Caco-2 (cell line): Measurements from ENCODE around the gene DTX3. TPM values are rescaled to one million over a fixed set of nuclear protein-coding genes. Genes with fewer than 3 reads are reported as not detected.
"Not testable (repeated sequence)": the region's sequence is repeated elsewhere in the genome, so short reads cannot be mapped to it uniquely, and the experiment has no call there.

Experiments
- BruUV-seq: library from RNA; stranded (reverse); fragments of 400-500 nt; replicated peaks from 2 replicates; lab custom pipeline; 2021; lab: Mats Ljungman, UMichigan
- CTCF ChIA-PET: fragments of 300-600 bp; sonication (Branson Sonifier 250); formaldehyde crosslinking; loops from one replicate; lab custom pipeline; 2022; ENCODE audit warnings: antibody characterized with exemption; lab: Charles Lee
- POLR2A ChIA-PET: fragments of 300-600 bp; sonication (Branson Sonifier 250); formaldehyde crosslinking; loops from one replicate; lab custom pipeline; 2022; ENCODE audit warnings: antibody characterized with exemption; lab: Charles Lee
- DNase-seq, 2 experiments: peaks; one replicate each; pipeline versions ENCODE4 v3.0.0 to v3.0.0-alpha.2; 2020 to 2022
- H3K27me3 ChIP-seq: replicated peaks from 2 replicates; pipeline ENCODE4 v1.6.0; 2011; ENCODE audit warnings: low read length; ENCODE audit not compliant: control insufficient read depth, insufficient read depth
- H3K36me3 ChIP-seq: 2 replicates; pipeline ENCODE4 v1.5.1; 2011; ENCODE audit warnings: low read length; ENCODE audit not compliant: control insufficient read depth, insufficient read depth
- H3K4me1 ChIP-seq: fragments of 250-450 bp; sonication (Bioruptor Pico); 2 replicates; pipeline ENCODE4 v1.5.1; 2020; ENCODE audit warnings: mild to moderate bottlenecking
- H3K4me3 ChIP-seq: 2 replicates; pipeline ENCODE4 v1.5.1; 2011; ENCODE audit warnings: low read depth, mild to moderate bottlenecking, control low read depth, low read length
- H3K9me3 ChIP-seq: fragments of 250-450 bp; sonication (Bioruptor Pico); 2 replicates; pipeline ENCODE4 v1.5.1; 2020; ENCODE audit warnings: mild to moderate bottlenecking, moderate library complexity
- H3K27ac Mint-ChIP-seq: one replicate; pipeline ENCODE4 v1.8.0; 2022; ENCODE audit warnings: mixed read lengths; ENCODE audit not compliant: unreplicated experiment
- H3K27me3 Mint-ChIP-seq: one replicate; pipeline ENCODE4 v1.8.0; 2022; ENCODE audit warnings: mixed read lengths; ENCODE audit not compliant: insufficient read depth, unreplicated experiment
- H3K36me3 Mint-ChIP-seq: one replicate; pipeline ENCODE4 v1.8.0; 2022; ENCODE audit warnings: mild to moderate bottlenecking, mixed read lengths; ENCODE audit not compliant: insufficient read depth, unreplicated experiment
- H3K4me1 Mint-ChIP-seq: one replicate; pipeline ENCODE4 v1.8.0; 2022; ENCODE audit warnings: low read depth, mixed read lengths; ENCODE audit not compliant: unreplicated experiment
- H3K4me3 Mint-ChIP-seq: one replicate; pipeline ENCODE4 v1.8.0; 2022; ENCODE audit warnings: mild to moderate bottlenecking, moderate library complexity, mixed read lengths; ENCODE audit not compliant: unreplicated experiment
- H3K9me3 Mint-ChIP-seq: one replicate; pipeline ENCODE4 v1.8.0; 2022; ENCODE audit warnings: mixed read lengths; ENCODE audit not compliant: unreplicated experiment
- CTCF ChIP-seq, 2 experiments: fragments of 200-600 bp in 1 of 2; IDR thresholded peaks; 1 replicate in 1 of 2; 2 replicates in 1 of 2; pipeline versions ENCODE4 v1.5.1 to v1.8.0; 2011 to 2022; ENCODE audit warnings: antibody characterized with exemption in 1 of 2, control low read depth in 1 of 2, inconsistent platforms in 1 of 2, low read depth in 1 of 2, low read length in 1 of 2, mild to moderate bottlenecking in 1 of 2, moderate library complexity in 1 of 2; ENCODE audit not compliant: insufficient read depth in 1 of 2, severe bottlenecking in 1 of 2, unreplicated experiment in 1 of 2
- intact Hi-C: fragments of 100-400 bp; cut with micrococcal nuclease; formaldehyde crosslinking; loops from one replicate; pipeline ENCODE4 v1.10.0; 2022; ENCODE audit not compliant: unreplicated experiment
- total RNA-seq: library from RNA; stranded (reverse); gene quantifications from 2 replicates; pipeline ENCODE4 v1.2.3, GENCODE V29; 2022

The DTX3 gene
- total RNA-seq, 1 experiment from 2014 or later: 20.4 TPM

GRCh38 chr12:57560516-57560915, 44.1 kb upstream of the DTX3 start:
- H3K36me3 Mint-ChIP-seq: no peaks in the 10 kb centered on the region
- intact Hi-C loops: no loop called here
- CTCF ChIA-PET: no interaction called here

GRCh38 chr12:57561117-57561516, 43.5 kb upstream of the DTX3 start:
- H3K9me3 ChIP-seq, H3K4me3 Mint-ChIP-seq, H3K27me3 ChIP-seq, H3K9me3 Mint-ChIP-seq, H3K27ac Mint-ChIP-seq, DNase-seq, H3K4me3 ChIP-seq, H3K4me1 ChIP-seq, intact Hi-C loops, POLR2A ChIA-PET, BruUV-seq, H3K36me3 ChIP-seq, H3K4me1 Mint-ChIP-seq, H3K36me3 Mint-ChIP-seq: not testable (repeated sequence)
- H3K27me3 Mint-ChIP-seq: peaks cover 18% of the 10 kb centered on the region
- CTCF ChIA-PET: interaction anchor here (0.6 kb wide), 1 partner anchor 72 kb away, joined by 3 read pairs; the partner anchor contains the start of gene B4GALNT1

More at GRCh38 chr12:57560516-57560915, 44.1 kb upstream of the DTX3 start:
- no peak for TF ChIP-seq CTCF (IDR thresholded peaks at IDR 0.05; ENCODE audit: insufficient read depth in 1 of 2, low read depth in 1 of 2, low read length in 1 of 2, severe bottlenecking in 1 of 2, unreplicated experiment in 1 of 2)
- no peak for DNase-seq
- no peaks in the 10 kb centered on the region for H3K27me3 ChIP-seq
- H3K36me3 ChIP-seq: no peaks in the 10 kb centered on the region
- H3K9me3 Mint-ChIP-seq: no peaks in the 10 kb centered on the region
- H3K4me1 ChIP-seq: no peaks in the 10 kb centered on the region
- BruUV-seq: no TSS peak
- POLR2A ChIA-PET: no interaction called here
- no peaks in the 10 kb centered on the region for H3K4me1 Mint-ChIP-seq
- no peaks in the 10 kb centered on the region for H3K9me3 ChIP-seq
- H3K4me3 Mint-ChIP-seq: no peak overlapping the region
- no peak overlapping the region for H3K4me3 ChIP-seq
- peaks cover 18% of the 10 kb centered on the region for H3K27me3 Mint-ChIP-seq
- H3K27ac Mint-ChIP-seq: no peak overlapping the region

GRCh38 chr12:57563358-57563757, 41.3 kb upstream of the DTX3 start:
- no peaks in the 10 kb centered on the region for H3K4me1 Mint-ChIP-seq
- no peak for TF ChIP-seq CTCF (IDR thresholded peaks at IDR 0.05; ENCODE audit: insufficient read depth in 1 of 2, low read depth in 1 of 2, low read length in 1 of 2, severe bottlenecking in 1 of 2, unreplicated experiment in 1 of 2)
- no peaks in the 10 kb centered on the region for H3K9me3 ChIP-seq
- H3K4me1 ChIP-seq: no peaks in the 10 kb centered on the region
- no peaks in the 10 kb centered on the region for H3K9me3 Mint-ChIP-seq
- H3K36me3 Mint-ChIP-seq: no peaks in the 10 kb centered on the region
- peaks cover 20% of the 10 kb centered on the region for H3K27me3 Mint-ChIP-seq
- no peak overlapping the region for H3K4me3 Mint-ChIP-seq
- intact Hi-C loops: no loop called here
- no peak overlapping the region for H3K27ac Mint-ChIP-seq
- no peak overlapping the region for H3K4me3 ChIP-seq
- H3K27me3 ChIP-seq: no peaks in the 10 kb centered on the region
- CTCF ChIA-PET: no interaction called here
- POLR2A ChIA-PET: no interaction called here
- H3K36me3 ChIP-seq: no peaks in the 10 kb centered on the region
- DNase-seq: no peak
- no TSS peak for BruUV-seq
